ENCODE data around the gene DCC.

Gene DCC

DNA sequence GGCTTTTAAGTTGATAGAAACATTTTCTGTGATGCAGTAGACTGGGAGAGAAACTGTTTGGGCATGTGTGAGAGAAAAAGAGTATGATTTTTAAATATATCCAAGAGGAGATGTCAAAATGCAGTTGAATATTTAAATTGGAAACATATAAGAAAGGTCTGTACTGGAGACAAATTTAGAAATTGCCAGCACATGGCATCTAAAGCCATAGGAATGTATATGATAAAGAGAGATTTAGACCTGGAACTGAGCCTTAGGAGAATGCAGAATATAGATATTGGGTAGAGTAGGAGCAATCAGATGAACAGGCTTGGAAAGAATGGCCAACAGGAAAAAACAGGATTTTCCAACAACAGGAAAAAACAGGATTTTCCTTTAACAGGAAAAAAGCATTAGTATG, 1203.7 kb downstream of the DCC start:
- DNase-seq, result no peak

DNA sequence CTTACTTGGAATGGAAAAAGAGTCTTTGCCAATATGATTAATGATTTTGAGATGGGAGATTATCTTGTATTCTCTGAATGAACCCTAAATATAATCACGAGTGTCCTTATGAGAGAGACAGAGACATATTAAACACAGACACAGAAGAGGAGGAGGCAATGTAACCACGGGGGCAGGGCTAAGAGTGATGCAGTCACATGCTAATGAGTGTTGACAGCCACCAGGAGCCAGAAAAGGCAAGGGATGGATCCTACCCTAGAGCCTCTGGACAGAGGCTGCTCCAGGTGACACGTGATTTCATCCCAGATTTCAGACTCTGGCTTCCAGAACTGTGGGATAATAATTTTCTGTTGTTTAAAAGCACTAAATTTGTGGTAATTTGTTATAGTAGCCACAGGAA, 1204.9 kb downstream of the DCC start:
- DNase-seq, result no peak

DNA sequence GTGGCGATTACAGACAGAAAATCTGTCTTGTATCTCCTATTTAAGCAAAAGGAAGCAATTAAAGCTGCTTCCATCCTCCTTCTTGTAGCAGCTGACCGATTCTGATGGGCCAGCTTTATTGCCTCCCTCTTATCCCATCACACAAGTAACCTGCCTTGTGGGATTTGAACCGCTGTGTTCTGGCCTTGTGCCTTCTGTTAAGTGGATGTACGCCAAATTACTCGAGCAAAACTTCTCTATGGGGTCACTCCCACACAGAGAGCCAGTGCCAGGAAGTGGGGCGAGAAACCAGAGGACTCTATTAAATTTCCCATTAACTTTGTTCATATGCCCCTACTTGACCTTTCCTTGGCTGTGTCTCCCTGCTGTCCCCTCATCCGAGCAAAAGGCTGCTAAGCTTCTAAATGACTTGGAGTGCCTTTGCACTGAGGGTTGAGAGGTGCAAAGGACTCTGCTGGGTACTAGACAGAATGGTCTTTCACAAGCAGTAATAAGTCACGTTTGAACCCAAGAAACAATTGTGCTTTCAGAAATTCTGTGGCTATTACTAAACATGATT, 1212.0 kb downstream of the DCC start:
- DNase-seq, result no peak

DNA sequence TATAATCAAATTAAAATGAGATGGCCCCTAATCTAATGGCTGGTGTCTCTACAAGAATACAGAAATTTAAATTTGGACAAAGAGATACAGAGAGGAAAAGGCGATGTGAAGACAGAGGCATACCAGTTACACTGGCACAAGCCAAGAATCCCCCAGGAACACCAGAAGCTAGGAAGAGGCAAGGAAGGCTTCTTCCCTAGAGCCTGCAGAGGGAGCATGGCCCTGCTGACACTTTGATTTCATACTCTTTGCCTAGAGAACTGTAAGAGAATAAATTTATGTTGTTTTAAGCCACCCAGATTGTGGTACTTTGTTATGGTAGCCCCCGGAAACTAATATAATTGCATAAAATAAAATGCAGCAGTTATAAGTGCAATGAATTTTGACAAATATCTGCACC, 1213.0 kb downstream of the DCC start:
- DNase-seq, result no peak

DNA sequence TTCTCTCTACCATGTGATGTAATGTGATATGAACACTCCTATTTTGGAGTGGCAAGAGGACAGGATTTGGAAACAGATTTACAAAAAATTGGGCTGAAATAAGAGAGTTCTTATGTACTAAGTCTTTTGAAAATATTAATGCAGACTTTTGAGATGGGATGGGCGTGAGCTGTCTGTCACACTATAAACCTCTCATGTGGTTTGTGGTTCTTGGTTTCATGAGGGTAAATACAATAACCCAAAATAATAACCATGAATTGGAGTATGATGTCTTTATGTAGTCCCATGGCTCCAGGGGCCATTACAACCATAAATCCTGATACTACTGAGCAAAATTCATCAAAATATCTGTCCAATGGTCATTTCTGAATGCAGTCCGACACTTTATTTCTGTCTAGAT, 1216.5 kb downstream of the DCC start:
- DNase-seq, result no peak

DNA sequence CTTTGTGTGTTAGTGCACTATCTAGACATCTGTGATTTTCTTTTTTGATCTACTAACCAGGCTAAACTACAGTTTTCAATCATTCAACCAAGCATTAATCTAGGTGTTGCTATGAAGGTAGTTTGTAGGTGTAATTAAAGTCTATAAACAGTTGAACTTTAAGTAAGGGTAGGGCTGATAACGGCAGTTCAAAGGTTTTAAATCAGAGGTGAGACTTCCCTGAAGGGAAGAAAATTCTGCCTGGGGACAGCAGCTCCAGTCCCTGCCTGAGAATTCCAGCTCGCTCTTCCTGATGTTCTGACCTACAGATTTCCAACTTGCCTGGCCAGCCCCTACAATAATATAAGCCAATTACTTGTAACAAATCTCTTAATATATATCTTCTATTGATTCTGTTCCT, 1220.5 kb downstream of the DCC start:
- no peak for DNase-seq

DNA sequence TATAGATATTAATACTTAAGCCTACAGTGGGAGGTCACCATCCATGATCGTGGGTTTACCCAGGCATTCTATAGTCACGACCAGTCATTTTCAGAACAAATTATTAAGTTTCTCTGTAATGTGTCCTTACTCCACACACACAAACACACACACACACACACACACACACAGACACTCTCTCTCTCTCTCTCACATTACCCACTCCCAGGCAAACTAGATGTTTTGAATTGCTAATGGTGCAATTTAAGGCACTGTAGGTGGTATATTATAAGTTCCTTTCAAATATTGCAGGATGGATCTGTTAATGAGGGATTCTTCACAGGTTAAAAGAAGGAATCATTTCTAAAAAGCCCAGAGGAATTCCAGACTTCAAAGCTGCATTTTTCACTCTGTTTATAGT, 1226.6 kb downstream of the DCC start:
- DNase-seq, result no peak

DNA sequence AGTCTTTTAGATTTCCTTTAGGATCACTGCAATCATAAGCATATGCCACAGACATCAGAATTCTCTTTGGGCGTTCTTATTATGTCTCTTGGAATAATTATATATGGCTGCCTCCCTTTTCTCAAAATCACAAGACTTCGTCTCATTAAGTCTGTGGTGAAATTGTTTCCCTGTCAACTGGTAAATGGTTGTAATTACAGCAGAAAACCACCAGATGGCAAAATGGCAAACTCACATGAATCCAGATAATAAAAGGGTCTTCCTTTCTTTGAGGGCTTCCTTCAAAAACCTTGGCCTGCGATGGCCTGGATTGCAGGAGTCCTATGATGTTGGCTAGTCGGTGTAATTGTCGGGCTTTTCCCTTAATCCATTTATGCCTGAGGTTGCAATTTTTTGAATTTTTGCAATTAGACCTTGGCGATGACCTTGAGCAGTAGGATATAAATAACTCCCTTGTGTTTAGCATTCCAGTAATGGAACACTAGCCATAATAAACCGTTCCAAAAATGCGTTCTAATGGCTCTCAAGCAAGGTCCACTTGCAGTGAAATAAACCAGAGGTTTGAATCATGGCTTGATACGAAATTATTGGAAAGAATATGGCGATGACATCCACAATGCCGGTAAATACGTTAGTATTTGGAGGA, 1228.1 kb downstream of the DCC start:
- peak; percentile 31 for DNase-seq
